Regular cardiac myocyte (primary cell): Measurements from ENCODE around the gene LZTS2. TPM values are rescaled to one million over a fixed set of nuclear protein-coding genes. Genes with fewer than 3 reads are reported as not detected.

Experiments
- total RNA-seq: library from RNA; depleted of rRNA; stranded (reverse); fragments of >200 nt; gene quantifications from 2 replicates; pipeline ENCODE4 v1.2.3, GENCODE V29; 2014

LZTS2 gene
- total RNA-seq = 89.9 and 106 TPM in 2 replicates

GRCh38 chr10:100999742-101000126, at the start of gene LZTS2:
LZTS2 (plus strand) TSS chr10:100999808; CDS start chr10:101002539, 2,731 bp downstream.

GRCh38 chr10:100969187-100970075, 30.2 kb upstream of the LZTS2 start, which contains the start of gene SEMA4G:
SEMA4G (plus strand) TSS chr10:100969504; CDS start chr10:100972913, 3,409 bp downstream.

GRCh38 chr10:100986952-100987684, 12.5 kb upstream of the LZTS2 start, which contains the start of the genes MRPL43 and TWNK:
MRPL43 (minus strand) TSS chr10:100987497; CDS start chr10:100987443, 54 bp downstream.
TWNK (plus strand) TSS chr10:100987543; CDS start chr10:100988211, 668 bp downstream.

GRCh38 chr10:101031128-101031795, 31.7 kb downstream of the LZTS2 start, which contains the start of the genes PDZD7 and SFXN3:
PDZD7 (minus strand) TSS chr10:101031129; CDS start chr10:101030219, 910 bp downstream.
SFXN3 (plus strand) TSS chr10:101031234; CDS start chr10:101034695, 3,461 bp downstream.

Other genes with a start within 250 kb of the LZTS2 start
- gene SLF2, start 86.8 kb upstream of the LZTS2 start, total RNA-seq = 35.3 and 42.6 TPM in 2 replicates
- 0.38 and 0.56 TPM in 2 replicates for gene SEMA4G, start 30.3 kb upstream of the LZTS2 start, total RNA-seq
- 44.8 and 63.8 TPM in 2 replicates for gene MRPL43, start 12.3 kb upstream of the LZTS2 start, total RNA-seq
- 5.9 and 9.8 TPM in 2 replicates for gene TWNK, start 12.3 kb upstream of the LZTS2 start, total RNA-seq
- 1.3 and 3.1 TPM in 2 replicates for gene PDZD7, start 31.3 kb downstream of the LZTS2 start, total RNA-seq
- gene SFXN3, start 31.4 kb downstream of the LZTS2 start, total RNA-seq = 44.9 and 78.6 TPM in 2 replicates
- gene KAZALD1, start 62.2 kb downstream of the LZTS2 start, total RNA-seq = 22.4 and 29.6 TPM in 2 replicates
- not detected in 2 replicates for gene TLX1, start 131.5 kb downstream of the LZTS2 start, total RNA-seq
- not detected in 2 replicates for gene LBX1, start 229.7 kb downstream of the LZTS2 start, total RNA-seq